ENCODE results near the gene OR3A1. TPM values are rescaled to one million over a fixed set of nuclear protein-coding genes. Genes with fewer than 3 reads are reported as not detected.

OR3A1 gene, protein sequence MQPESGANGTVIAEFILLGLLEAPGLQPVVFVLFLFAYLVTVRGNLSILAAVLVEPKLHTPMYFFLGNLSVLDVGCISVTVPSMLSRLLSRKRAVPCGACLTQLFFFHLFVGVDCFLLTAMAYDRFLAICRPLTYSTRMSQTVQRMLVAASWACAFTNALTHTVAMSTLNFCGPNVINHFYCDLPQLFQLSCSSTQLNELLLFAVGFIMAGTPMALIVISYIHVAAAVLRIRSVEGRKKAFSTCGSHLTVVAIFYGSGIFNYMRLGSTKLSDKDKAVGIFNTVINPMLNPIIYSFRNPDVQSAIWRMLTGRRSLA
- not detected in 2 replicates for total RNA-seq (ENCODE audit: low replicate concordance)

DNA sequence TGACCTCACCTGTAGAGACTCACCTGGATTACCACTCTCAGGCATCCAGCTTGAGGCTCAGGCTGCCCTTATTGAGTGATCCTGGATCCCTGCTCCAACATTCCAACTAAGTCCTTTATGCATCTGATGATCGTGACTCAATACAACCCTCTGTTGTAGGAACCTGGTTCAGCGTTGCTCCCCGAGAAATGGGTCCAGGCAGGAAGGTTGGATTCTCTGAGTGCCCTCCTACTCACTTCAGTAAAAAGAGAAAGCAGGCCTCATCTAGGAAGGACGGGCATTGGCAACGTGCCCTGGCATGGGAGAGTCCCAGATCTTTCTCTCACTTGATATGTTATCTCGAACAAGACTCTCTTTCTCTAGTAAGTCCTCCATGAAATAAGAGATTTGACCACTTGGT, at the start of gene OR3A1:
Gene OR3A1, minus strand, starts transcription at position 101 of the 400 bp plus-strand sequence. CDS start 5,778 bp downstream, outside the sequence.

Other genes starting within 250 kb of the OR3A1 start
- not detected in 2 replicates for gene OR1D5, start 234.8 kb downstream of the OR3A1 start, total RNA-seq (ENCODE audit: low replicate concordance)
- gene OR1D2, start 193.9 kb downstream of the OR3A1 start, total RNA-seq (ENCODE audit: low replicate concordance): not detected in 2 replicates
- gene OR1G1, start 170.8 kb downstream of the OR3A1 start, total RNA-seq (ENCODE audit: low replicate concordance): not detected in 2 replicates
- gene OR1A2, start 100.8 kb downstream of the OR3A1 start, total RNA-seq (ENCODE audit: low replicate concordance): not detected in 2 replicates
- not detected in 2 replicates for gene OR1A1, start 90.7 kb downstream of the OR3A1 start, total RNA-seq (ENCODE audit: low replicate concordance)
- gene OR3A2, start 87.9 kb upstream of the OR3A1 start, total RNA-seq (ENCODE audit: low replicate concordance): not detected in 2 replicates
- gene OR1E1, start 100.0 kb upstream of the OR3A1 start, total RNA-seq (ENCODE audit: low replicate concordance): not detected in 2 replicates
- not detected in 2 replicates for gene OR3A3, start 113.0 kb upstream of the OR3A1 start, total RNA-seq (ENCODE audit: low replicate concordance)
- gene OR1E2, start 135.5 kb upstream of the OR3A1 start, total RNA-seq (ENCODE audit: low replicate concordance): not detected in 2 replicates
- gene SPATA22, start 173.5 kb upstream of the OR3A1 start, total RNA-seq (ENCODE audit: low replicate concordance): not detected in 2 replicates
- gene ASPA, start 177.6 kb upstream of the OR3A1 start, total RNA-seq (ENCODE audit: low replicate concordance): 2.9 TPM in 1 of 2 replicates, not detected in the other